Ishikawa (cell line): ENCODE results near the gene FSTL4.

ENCODE experiments used
- CEBPB ChIP-seq: IDR thresholded peaks from 2 replicates; pipeline ENCODE4 v1.6.1; 2012
- CREB1 ChIP-seq: IDR thresholded peaks from 2 replicates; pipeline ENCODE4 v1.6.1; 2012; ENCODE audit warnings: low read depth
- EGR1 ChIP-seq: IDR thresholded peaks from 2 replicates; pipeline ENCODE4 v1.6.1; 2012
- EP300 ChIP-seq: IDR thresholded peaks from 2 replicates; pipeline ENCODE4 v1.6.1; 2012; ENCODE audit warnings: borderline replicate concordance
- FOXM1 ChIP-seq: IDR thresholded peaks from 2 replicates; pipeline ENCODE4 v1.6.1; 2012; ENCODE audit warnings: low read depth, borderline replicate concordance
- MAX ChIP-seq: IDR thresholded peaks from 2 replicates; pipeline ENCODE4 v1.6.1; 2012
- NFIC ChIP-seq: IDR thresholded peaks from 2 replicates; pipeline ENCODE4 v1.6.1; 2012
- RAD21 ChIP-seq: IDR thresholded peaks from 2 replicates; pipeline ENCODE4 v1.6.1; 2012; ENCODE audit warnings: low read depth
- REST ChIP-seq: IDR thresholded peaks from 2 replicates; pipeline ENCODE4 v1.6.1; 2012; ENCODE audit warnings: low read depth, mild to moderate bottlenecking
- TAF1 ChIP-seq: IDR thresholded peaks from 2 replicates; pipeline ENCODE4 v1.6.1; 2012; ENCODE audit warnings: low read depth, mild to moderate bottlenecking
- TCF12 ChIP-seq: IDR thresholded peaks from 2 replicates; pipeline ENCODE4 v1.6.1; 2012; ENCODE audit warnings: low read depth
- TEAD4 ChIP-seq: IDR thresholded peaks from 2 replicates; pipeline ENCODE4 v1.6.1; 2012
- USF1 ChIP-seq: IDR thresholded peaks from 2 replicates; pipeline ENCODE4 v1.6.1; 2012
- YY1 ChIP-seq: IDR thresholded peaks from 2 replicates; pipeline ENCODE4 v1.6.1; 2012; ENCODE audit warnings: low read depth
- ZBTB7A ChIP-seq: IDR thresholded peaks from 2 replicates; pipeline ENCODE4 v1.6.1; 2012; ENCODE audit warnings: low read depth

Gene FSTL4

GRCh38 chr5:133441166-133441815 is 171.1 kb downstream of the FSTL4 start:
- TF ChIP-seq MAX (no peak), YY1 (no peak), TAF1 (no peak), CEBPB (no peak), EGR1 (no peak), ZBTB7A (no peak)

- TF ChIP-seq NFIC (no peak), CREB1 (no peak), EGR1 (no peak), FOXM1 (no peak), TCF12 (no peak)
Measured at GRCh38 chr5:133440467-133441115, 171.8 kb downstream of the FSTL4 start.

- TF ChIP-seq YY1: no peak
- no peak for TF ChIP-seq ZBTB7A
Measured at GRCh38 chr5:133439859-133440258, 172.5 kb downstream of the FSTL4 start.

GRCh38 chr5:133438487-133438886 is 173.9 kb downstream of the FSTL4 start:
- no peak for TF ChIP-seq ZBTB7A
- no peak for TF ChIP-seq EP300
- no peak for TF ChIP-seq CREB1

- TF ChIP-seq EP300: no peak
- no peak for TF ChIP-seq CEBPB
- TF ChIP-seq USF1: no peak
- TF ChIP-seq REST: no peak
- TF ChIP-seq TAF1: no peak
- no peak for TF ChIP-seq FOXM1
- no peak for TF ChIP-seq TCF12
- TF ChIP-seq YY1: no peak
Measured at GRCh38 chr5:133434336-133434735, 178.0 kb downstream of the FSTL4 start.

- TF ChIP-seq USF1 (no peak), MAX (no peak), NFIC (no peak), CREB1 (no peak), YY1 (no peak), EGR1 (no peak), TAF1 (no peak), TEAD4 (no peak), FOXM1 (no peak), CEBPB (no peak), EP300 (no peak), ZBTB7A (no peak), TCF12 (no peak), RAD21 (no peak)
Measured at GRCh38 chr5:133433641-133434040, 178.7 kb downstream of the FSTL4 start.

GRCh38 chr5:133432956-133433532 is 179.3 kb downstream of the FSTL4 start:
- TF ChIP-seq MAX (no peak), FOXM1 (no peak), CREB1 (no peak), CEBPB (no peak), TEAD4 (no peak), TCF12 (no peak), ZBTB7A (no peak), USF1 (no peak)
